ENCODE measurements around the gene SNAP47.
A peak's percentile ranks its signal among the peaks of the same experiment; 100 is the strongest.
"Not testable (repeated sequence)": the region's sequence is repeated elsewhere in the genome, so short reads cannot be mapped to it uniquely, and the experiment has no call there.

The SNAP47 gene

GRCh38 chr1:227707846-227708245 is 27.4 kb upstream of the SNAP47 start:
- Histone ChIP-seq H3K23ac (ENCODE audit: low read length) (no peak overlapping the region), H3K27me3 (ENCODE audit: insufficient read depth, low read length) (no peaks in the 10 kb centered on the region)

DNA sequence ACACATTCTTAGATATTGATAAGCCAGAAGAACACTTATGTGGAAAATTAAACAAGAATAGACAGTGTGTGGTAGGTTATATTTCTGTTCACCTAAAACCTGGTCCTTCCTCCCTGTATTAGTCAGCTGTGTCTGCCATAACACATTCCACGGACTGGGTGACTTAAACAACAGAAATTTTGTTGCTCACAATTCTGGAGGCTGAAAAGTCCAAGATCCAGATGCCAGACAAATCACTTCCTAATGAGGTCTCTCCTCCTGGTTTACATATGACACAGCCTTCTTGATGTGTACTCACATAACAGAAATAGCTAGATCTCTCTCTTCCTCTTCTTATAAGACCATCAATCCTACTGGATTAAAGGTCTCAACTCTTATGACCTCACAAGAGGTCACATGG is 25.8 kb upstream of the SNAP47 start:
- Histone ChIP-seq H3K27me3 (ENCODE audit: insufficient read depth, low read length) (no peaks in the 10 kb centered on the region), H4K12ac (ENCODE audit: low read depth, low read length) (no peak overlapping the region), H3K23ac (ENCODE audit: low read length) (no peak overlapping the region), H3K36me3 (ENCODE audit: control insufficient read depth in 1 of 2, insufficient read depth in 2 of 2, low read length in 2 of 2) (no peaks in the 10 kb centered on the region), H3K79me2 (ENCODE audit: control insufficient read depth, insufficient read depth, low read length, poor library complexity) (no peaks in the 10 kb centered on the region), H2BK5ac (ENCODE audit: low read depth, low read length, poor library complexity) (no peak overlapping the region), H2AK5ac (ENCODE audit: low read length) (no peak overlapping the region), H3K79me1 (ENCODE audit: low read length) (no peaks in the 10 kb centered on the region), H2AFZ (ENCODE audit: insufficient read depth, low read length, poor library complexity) (no peak overlapping the region), H3K4me2 (ENCODE audit: low read length) (no peak overlapping the region), H4K91ac (ENCODE audit: low read depth, low read length) (no peak overlapping the region), H3K9me3 (ENCODE audit: insufficient read depth, low read depth, low read length) (peaks cover 12% of the 10 kb centered on the region), H3K4me1 (ENCODE audit: control insufficient read depth in 1 of 2, insufficient read depth in 2 of 2, low read length in 2 of 2) (no peaks in the 10 kb centered on the region), H2BK120ac (ENCODE audit: insufficient read depth, low read length, poor library complexity) (no peak overlapping the region), H3K14ac (ENCODE audit: low read length) (no peak overlapping the region), H3K4me3 (ENCODE audit: low read depth, low read length) (no peak overlapping the region), H2BK12ac (ENCODE audit: low read length) (no peak overlapping the region), H3K9ac (ENCODE audit: low read length) (no peak overlapping the region), H3K27ac (ENCODE audit: low read depth, low read length) (no peak overlapping the region), H3K4ac (ENCODE audit: low read depth, low read length) (no peak overlapping the region), H3K18ac (ENCODE audit: low read length) (no peak overlapping the region), H4K8ac (ENCODE audit: low read depth, low read length) (no peak overlapping the region)
- no CpG with 5 or more reads among the region's 1 CpG for WGBS (ENCODE audit: extremely low coverage, insufficient coverage, insufficient read length)
- peak; percentile 30 to 50 for DNase-seq

More at GRCh38 chr1:227707846-227708245, 27.4 kb upstream of the SNAP47 start:
- Histone ChIP-seq H3K4me3 (ENCODE audit: low read depth, low read length) (no peak overlapping the region), H2BK12ac (ENCODE audit: low read length) (no peak overlapping the region), H3K36me3 (ENCODE audit: control insufficient read depth in 1 of 2, insufficient read depth in 2 of 2, low read length in 2 of 2) (no peaks in the 10 kb centered on the region), H3K27ac (ENCODE audit: low read depth, low read length) (no peak overlapping the region), H3K9me3 (ENCODE audit: insufficient read depth, low read depth, low read length) (peaks cover 4% of the 10 kb centered on the region), H3K79me2 (ENCODE audit: control insufficient read depth, insufficient read depth, low read length, poor library complexity) (no peaks in the 10 kb centered on the region), H3K4me1 (ENCODE audit: control insufficient read depth in 1 of 2, insufficient read depth in 2 of 2, low read length in 2 of 2) (no peaks in the 10 kb centered on the region), H4K12ac (ENCODE audit: low read depth, low read length) (no peak overlapping the region), H3K9ac (ENCODE audit: low read length) (no peak overlapping the region), H2BK5ac (ENCODE audit: low read depth, low read length, poor library complexity) (no peak overlapping the region), H3K4me2 (ENCODE audit: low read length) (no peak overlapping the region), H4K8ac (ENCODE audit: low read depth, low read length) (no peak overlapping the region), H3K18ac (ENCODE audit: low read length) (no peak overlapping the region), H3K14ac (ENCODE audit: low read length) (no peak overlapping the region), H4K91ac (ENCODE audit: low read depth, low read length) (no peak overlapping the region), H2AFZ (ENCODE audit: insufficient read depth, low read length, poor library complexity) (no peak overlapping the region), H2BK120ac (ENCODE audit: insufficient read depth, low read length, poor library complexity) (no peak overlapping the region), H3K4ac (ENCODE audit: low read depth, low read length) (no peak overlapping the region), H2AK5ac (ENCODE audit: low read length) (no peak overlapping the region), H3K79me1 (ENCODE audit: low read length) (no peaks in the 10 kb centered on the region)
- DNase-seq = no peak
- no CpG with 5 or more reads among the region's 1 CpG for WGBS (ENCODE audit: extremely low coverage, insufficient coverage, insufficient read length)

GRCh38 chr1:227710474-227710873 is 24.8 kb upstream of the SNAP47 start:
- H3K79me2 ChIP-seq (ENCODE audit: control insufficient read depth, insufficient read depth, low read length, poor library complexity); H3K27ac ChIP-seq (ENCODE audit: low read depth, low read length); H4K12ac ChIP-seq (ENCODE audit: low read depth, low read length); H3K9ac ChIP-seq (ENCODE audit: low read length); H3K23ac ChIP-seq (ENCODE audit: low read length); H3K4me1 ChIP-seq (ENCODE audit: control insufficient read depth in 1 of 2, insufficient read depth in 2 of 2, low read length in 2 of 2); DNase-seq; H3K36me3 ChIP-seq (ENCODE audit: control insufficient read depth in 1 of 2, insufficient read depth in 2 of 2, low read length in 2 of 2); H3K79me1 ChIP-seq (ENCODE audit: low read length); H3K27me3 ChIP-seq (ENCODE audit: insufficient read depth, low read length); H2AFZ ChIP-seq (ENCODE audit: insufficient read depth, low read length, poor library complexity); H3K4ac ChIP-seq (ENCODE audit: low read depth, low read length); H4K8ac ChIP-seq (ENCODE audit: low read depth, low read length); H3K18ac ChIP-seq (ENCODE audit: low read length); H4K91ac ChIP-seq (ENCODE audit: low read depth, low read length); H2AK5ac ChIP-seq (ENCODE audit: low read length); H3K4me3 ChIP-seq (ENCODE audit: low read depth, low read length); H2BK120ac ChIP-seq (ENCODE audit: insufficient read depth, low read length, poor library complexity); H3K4me2 ChIP-seq (ENCODE audit: low read length); H3K14ac ChIP-seq (ENCODE audit: low read length); H2BK5ac ChIP-seq (ENCODE audit: low read depth, low read length, poor library complexity); H2BK12ac ChIP-seq (ENCODE audit: low read length): not testable (repeated sequence)
- no CpG with 5 or more reads among the region's 24 CpGs for WGBS (ENCODE audit: extremely low coverage, insufficient coverage, insufficient read length)
- peaks cover 12% of the 10 kb centered on the region for H3K9me3 ChIP-seq (ENCODE audit: insufficient read depth, low read depth, low read length)

- Histone ChIP-seq H3K27me3 (ENCODE audit: insufficient read depth, low read length) (no peaks in the 10 kb centered on the region), H3K4me3 (ENCODE audit: low read depth, low read length) (no peak overlapping the region), H3K18ac (ENCODE audit: low read length) (no peak overlapping the region), H2BK5ac (ENCODE audit: low read depth, low read length, poor library complexity) (no peak overlapping the region), H3K36me3 (ENCODE audit: control insufficient read depth in 1 of 2, insufficient read depth in 2 of 2, low read length in 2 of 2) (no peaks in the 10 kb centered on the region), H2BK12ac (ENCODE audit: low read length) (no peak overlapping the region), H2AK5ac (ENCODE audit: low read length) (no peak overlapping the region), H3K79me2 (ENCODE audit: control insufficient read depth, insufficient read depth, low read length, poor library complexity) (no peaks in the 10 kb centered on the region), H3K4me2 (ENCODE audit: low read length) (no peak overlapping the region), H3K4ac (ENCODE audit: low read depth, low read length) (no peak overlapping the region), H4K8ac (ENCODE audit: low read depth, low read length) (no peak overlapping the region), H3K14ac (ENCODE audit: low read length) (no peak overlapping the region), H4K91ac (ENCODE audit: low read depth, low read length) (no peak overlapping the region), H3K79me1 (ENCODE audit: low read length) (no peaks in the 10 kb centered on the region), H3K4me1 (ENCODE audit: control insufficient read depth in 1 of 2, insufficient read depth in 2 of 2, low read length in 2 of 2) (no peaks in the 10 kb centered on the region), H3K9ac (ENCODE audit: low read length) (no peak overlapping the region), H2AFZ (ENCODE audit: insufficient read depth, low read length, poor library complexity) (no peak overlapping the region), H3K27ac (ENCODE audit: low read depth, low read length) (no peak overlapping the region), H3K23ac (ENCODE audit: low read length) (no peak overlapping the region), H3K9me3 (ENCODE audit: insufficient read depth, low read depth, low read length) (peaks cover 10% of the 10 kb centered on the region), H4K12ac (ENCODE audit: low read depth, low read length) (no peak overlapping the region), H2BK120ac (ENCODE audit: insufficient read depth, low read length, poor library complexity) (no peak overlapping the region)
- no peak for DNase-seq
Measured at GRCh38 chr1:227712648-227713047, 22.6 kb upstream of the SNAP47 start.
